Upper lobe of right lung (tissue), 1 donor: ENCODE data around the gene CCDC9. TPM values are rescaled to one million over a fixed set of nuclear protein-coding genes. Genes with fewer than 3 reads are reported as not detected.

Experiments
- ATAC-seq: fragments of 200-7000 bp; cut with Tn5 transposase; one replicate; pipeline ENCODE4 v1.9.1; 2020; ENCODE audit warnings: mild to moderate bottlenecking, moderate library complexity
- DNase-seq: peaks from one replicate; pipeline ENCODE4 v3.0.0-alpha.2; 2020
- H3K27ac ChIP-seq: fragments of 200-600 bp; one replicate; pipeline ENCODE4 v1.8.0; 2022
- H3K27me3 ChIP-seq: fragments of 200-600 bp; one replicate; pipeline ENCODE4 v1.8.0; 2022; ENCODE audit warnings: mild to moderate bottlenecking
- H3K36me3 ChIP-seq: fragments of 200-600 bp; one replicate; pipeline ENCODE4 v1.8.0; 2022
- H3K4me1 ChIP-seq: fragments of 200-600 bp; one replicate; pipeline ENCODE4 v1.8.0; 2022
- H3K4me3 ChIP-seq: fragments of 200-600 bp; one replicate; pipeline ENCODE4 v1.8.0; 2022; ENCODE audit warnings: mild to moderate bottlenecking
- H3K9me3 ChIP-seq: fragments of 200-600 bp; one replicate; pipeline ENCODE4 v1.8.0; 2022
- intact Hi-C: fragments of 100-400 bp; cut with DNase I; formaldehyde crosslinking; loops from one replicate; pipeline ENCODE4 v1.11.0; 2022
- total RNA-seq: library from RNA; stranded (reverse); fragmentation: NEBNext Ultra II Directional; extraction: Animal tissue kit (Norgen Biotek cat#: 25700); gene quantifications from one replicate; pipeline ENCODE4 v1.2.1, GENCODE V29; 2021
- TF ChIP-seq, protein P1 (sequence below): fragments of 200-600 bp; IDR thresholded peaks from one replicate; pipeline ENCODE4 v1.8.0; 2022; ENCODE audit warnings: antibody characterized with exemption
- donor health status: DM: no; HTN: yes; CAD: no; lungs with severe emphysema.

Gene CCDC9
- total RNA-seq, 1 donor from 2014 or later = 36.1 TPM

DNA sequence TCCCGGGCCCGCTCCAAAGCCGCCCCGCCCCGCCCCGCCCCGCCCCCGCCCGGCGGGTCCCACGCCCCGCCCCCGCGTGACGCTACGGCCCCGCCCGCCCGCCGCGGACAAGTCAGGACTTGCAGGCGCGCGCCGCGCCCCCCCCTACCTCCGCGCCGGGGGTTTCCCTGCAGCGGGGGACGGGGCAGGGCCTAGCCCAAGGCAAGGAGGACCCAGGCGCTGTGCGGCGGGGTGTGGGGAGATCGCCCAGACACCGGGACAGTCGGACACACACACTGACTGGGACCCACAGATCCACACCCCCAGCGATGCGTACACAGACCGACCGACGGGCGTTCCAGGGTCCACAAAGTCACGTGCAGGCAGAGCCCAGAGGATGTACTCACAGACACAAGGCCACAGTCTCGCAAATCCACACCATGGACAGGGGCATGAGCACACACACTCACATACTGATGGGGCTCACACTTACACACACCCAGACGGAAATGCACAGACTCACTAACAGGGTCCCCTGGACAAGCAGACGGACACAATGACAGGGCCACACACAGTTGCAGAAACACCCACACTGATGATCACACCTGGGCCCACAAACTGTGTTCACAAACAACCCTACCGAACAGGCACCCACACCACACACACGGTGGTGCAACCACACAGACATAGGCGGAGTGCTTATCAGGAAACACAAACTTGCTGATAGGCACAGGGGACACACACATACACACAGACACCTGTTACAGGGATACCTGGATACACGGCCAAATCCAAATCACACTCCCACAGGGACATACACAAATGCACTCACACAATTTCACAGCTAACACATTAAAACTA, 24.9 kb upstream of the CCDC9 start:
- DNase-seq (peak; percentile 97), ATAC-seq (peak; percentile 65)
- TF ChIP-seq, protein P1, sequence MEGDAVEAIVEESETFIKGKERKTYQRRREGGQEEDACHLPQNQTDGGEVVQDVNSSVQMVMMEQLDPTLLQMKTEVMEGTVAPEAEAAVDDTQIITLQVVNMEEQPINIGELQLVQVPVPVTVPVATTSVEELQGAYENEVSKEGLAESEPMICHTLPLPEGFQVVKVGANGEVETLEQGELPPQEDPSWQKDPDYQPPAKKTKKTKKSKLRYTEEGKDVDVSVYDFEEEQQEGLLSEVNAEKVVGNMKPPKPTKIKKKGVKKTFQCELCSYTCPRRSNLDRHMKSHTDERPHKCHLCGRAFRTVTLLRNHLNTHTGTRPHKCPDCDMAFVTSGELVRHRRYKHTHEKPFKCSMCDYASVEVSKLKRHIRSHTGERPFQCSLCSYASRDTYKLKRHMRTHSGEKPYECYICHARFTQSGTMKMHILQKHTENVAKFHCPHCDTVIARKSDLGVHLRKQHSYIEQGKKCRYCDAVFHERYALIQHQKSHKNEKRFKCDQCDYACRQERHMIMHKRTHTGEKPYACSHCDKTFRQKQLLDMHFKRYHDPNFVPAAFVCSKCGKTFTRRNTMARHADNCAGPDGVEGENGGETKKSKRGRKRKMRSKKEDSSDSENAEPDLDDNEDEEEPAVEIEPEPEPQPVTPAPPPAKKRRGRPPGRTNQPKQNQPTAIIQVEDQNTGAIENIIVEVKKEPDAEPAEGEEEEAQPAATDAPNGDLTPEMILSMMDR = no peak
- Histone ChIP-seq H3K36me3 (no peaks in the 10 kb centered on the region), H3K27ac (peak overlapping the region; percentile 78), H3K4me3 (peak overlapping the region; percentile 97), H3K27me3 (no peaks in the 10 kb centered on the region), H3K4me1 (peaks cover 23% of the 10 kb centered on the region), H3K9me3 (no peaks in the 10 kb centered on the region)
- intact Hi-C loops = no loop called here

DNA sequence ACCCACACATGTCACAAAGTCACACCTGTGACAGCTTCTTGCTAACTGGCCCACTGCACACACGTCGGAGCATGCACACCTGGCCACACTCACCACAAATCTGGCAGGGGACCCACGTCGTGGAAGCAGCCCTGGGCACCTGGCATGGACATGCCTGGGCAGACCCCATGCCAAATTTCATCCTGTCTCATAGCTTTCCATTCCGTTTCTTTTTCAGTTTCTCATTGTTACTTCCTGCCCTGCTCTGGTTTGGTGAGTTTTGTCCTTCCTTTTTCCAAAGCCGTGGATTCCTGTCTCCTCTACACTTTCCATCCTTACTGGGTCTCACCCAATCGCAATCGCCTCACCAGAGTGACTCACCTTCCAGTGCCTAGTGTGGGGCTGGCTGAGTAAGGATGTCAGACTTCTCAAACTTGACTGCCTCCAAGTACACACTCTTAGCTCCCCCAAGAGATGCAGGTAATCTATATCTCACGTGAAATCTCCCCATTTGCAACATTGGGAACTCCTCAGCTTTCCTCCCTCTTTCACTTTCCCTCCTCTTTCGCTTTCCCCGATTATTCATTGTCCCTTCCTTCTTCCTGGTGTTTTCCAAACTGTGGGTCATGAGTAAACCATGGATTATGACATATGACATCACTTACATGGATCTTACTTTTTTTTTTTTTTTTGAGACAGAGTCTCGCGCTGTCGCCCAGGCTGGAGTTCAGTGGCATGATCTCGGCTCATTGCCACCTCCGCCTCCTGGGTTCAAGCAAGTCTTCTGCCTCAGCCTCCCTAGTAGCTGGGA, 23.7 kb upstream of the CCDC9 start:
- intact Hi-C loops = no loop called here

DNA sequence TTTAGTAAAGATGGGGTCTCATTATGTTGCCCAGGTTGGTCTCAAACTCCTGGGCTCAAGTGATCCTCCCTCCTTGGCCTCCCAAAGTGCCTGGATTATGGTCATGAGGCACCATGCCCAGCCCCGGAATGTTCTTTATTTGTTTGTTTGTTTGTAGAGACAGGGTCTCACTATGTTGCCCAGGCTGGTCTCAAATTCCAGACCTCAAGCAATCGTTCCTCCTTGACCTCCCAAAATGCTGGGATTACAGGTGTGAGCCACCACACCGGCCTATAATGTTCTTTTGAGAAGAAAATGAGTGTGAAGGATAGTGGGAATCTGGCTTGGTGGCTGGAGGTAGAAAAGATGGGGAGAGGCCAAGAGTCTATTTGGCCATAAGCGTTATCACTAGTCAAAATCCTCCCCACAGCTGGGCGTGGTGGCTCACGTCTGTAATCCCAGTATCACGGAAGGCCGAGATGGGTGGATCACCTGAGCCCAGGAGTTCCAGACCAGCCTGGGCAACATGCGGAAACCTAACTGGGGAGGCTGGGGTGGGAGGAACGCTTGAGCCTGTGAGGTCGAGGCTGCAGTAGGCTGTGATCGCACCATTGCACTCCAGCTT, 20.2 kb upstream of the CCDC9 start:
- ATAC-seq (no peak), DNase-seq (no peak)
- no peaks in the 10 kb centered on the region for H3K27me3 ChIP-seq
- H3K9me3 ChIP-seq = no peaks in the 10 kb centered on the region
- TF ChIP-seq, protein P1 = no peak
- no peak overlapping the region for H3K27ac ChIP-seq
- H3K36me3 ChIP-seq = no peaks in the 10 kb centered on the region
- intact Hi-C loops = no loop called here
- no peak overlapping the region for H3K4me3 ChIP-seq
- peaks cover 22% of the 10 kb centered on the region for H3K4me1 ChIP-seq

More for the DNA sequence above, 23.7 kb upstream of the CCDC9 start:
- Histone ChIP-seq H3K4me3 (peak overlapping the region; percentile 97), H3K4me1 (peaks cover 12% of the 10 kb centered on the region), H3K27me3 (no peaks in the 10 kb centered on the region), H3K36me3 (no peaks in the 10 kb centered on the region), H3K27ac (peak overlapping the region; percentile 78), H3K9me3 (no peaks in the 10 kb centered on the region)
- ATAC-seq (no peak), DNase-seq (no peak)
- TF ChIP-seq, protein P1 = no peak

DNA sequence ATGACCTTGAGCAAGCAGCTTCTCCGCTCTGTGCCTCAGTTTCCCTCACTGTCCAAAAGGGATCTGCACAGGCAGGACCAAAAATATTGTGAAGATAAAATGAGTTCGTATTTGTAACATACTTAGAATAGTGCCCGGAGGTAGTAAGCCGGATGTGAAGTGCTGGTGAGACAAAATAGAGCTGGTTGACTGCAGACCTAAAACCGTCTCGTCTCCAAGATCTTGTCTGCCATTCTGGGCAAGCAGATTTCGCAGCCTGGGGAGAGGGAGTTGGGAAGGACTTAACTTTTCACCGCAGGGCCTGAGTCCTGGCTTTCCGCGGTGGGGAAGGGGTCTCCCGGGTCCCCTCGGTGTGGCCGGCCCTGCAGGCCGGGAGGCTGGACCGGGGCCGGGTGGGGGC, 17.2 kb upstream of the CCDC9 start:
- H3K27me3 ChIP-seq = no peaks in the 10 kb centered on the region
- H3K27ac ChIP-seq = no peak overlapping the region
- TF ChIP-seq, protein P1 = no peak
- H3K36me3 ChIP-seq = no peaks in the 10 kb centered on the region
- peaks cover 24% of the 10 kb centered on the region for H3K4me1 ChIP-seq
- H3K9me3 ChIP-seq = no peaks in the 10 kb centered on the region
- ATAC-seq = no peak
- no peak for DNase-seq
- H3K4me3 ChIP-seq = peak overlapping the region; percentile 25
- intact Hi-C loops = no loop called here

- Histone ChIP-seq H3K4me1 (peaks cover 24% of the 10 kb centered on the region), H3K27me3 (no peaks in the 10 kb centered on the region), H3K4me3 (peak overlapping the region; percentile 25), H3K36me3 (no peaks in the 10 kb centered on the region), H3K27ac (no peak overlapping the region), H3K9me3 (no peaks in the 10 kb centered on the region)
- ATAC-seq (peak; percentile 7), DNase-seq (peak; percentile 75)
- TF ChIP-seq, protein P1 = no peak
- intact Hi-C loops = no loop called here
These were observed 16.6 kb upstream of the CCDC9 start for GRCh38 chr19:47239610-47240296.
